ENCODE results near the gene PMAIP1. TPM values are rescaled to one million over a fixed set of nuclear protein-coding genes. Genes with fewer than 3 reads are reported as not detected.

Gene PMAIP1
- polyA plus RNA-seq, 1 donor (not counting 4 experiments of a cell fraction or from before 2014, with no cell fraction given), result 49.1 TPM

DNA sequence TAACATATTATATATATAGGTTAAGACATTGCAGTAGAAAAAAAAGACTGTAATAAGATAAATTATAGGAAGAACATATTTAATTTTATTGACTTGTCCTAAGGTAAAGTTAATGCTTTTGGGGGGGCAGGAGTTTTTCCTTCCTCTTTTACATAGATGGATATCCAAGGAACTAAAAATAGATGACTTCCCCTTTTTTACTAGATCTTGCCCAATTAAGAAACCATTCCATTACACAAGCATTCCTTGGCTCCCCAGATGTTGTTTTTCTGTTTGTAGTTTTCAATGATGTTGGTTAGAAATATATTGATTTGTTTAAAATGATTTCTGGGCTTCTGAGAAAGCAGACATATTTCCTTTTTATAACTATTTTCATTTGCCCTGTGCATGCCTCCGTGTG is 22.4 kb upstream of the PMAIP1 start:
- Histone ChIP-seq H3K36me3 (ENCODE audit: control insufficient read depth in 2 of 2, extremely low read depth in 1 of 2, insufficient read depth in 2 of 2, low read length in 2 of 2) (no peaks in the 10 kb centered on the region), H4K20me1 (ENCODE audit: control insufficient read depth, extremely low read depth, insufficient read depth, low read length) (no peaks in the 10 kb centered on the region), H3K27me3 (ENCODE audit: control insufficient read depth, extremely low read depth, insufficient read depth, low read length) (no peaks in the 10 kb centered on the region), H3K27ac (ENCODE audit: control insufficient read depth, insufficient read depth, low read length) (no peak overlapping the region), H3K9ac (ENCODE audit: control insufficient read depth, extremely low read depth, insufficient read depth, low read length) (no peak overlapping the region), H3K79me2 (ENCODE audit: control insufficient read depth, insufficient read depth, low read length) (no peaks in the 10 kb centered on the region), H3K4me1 (ENCODE audit: control insufficient read depth, extremely low read depth, insufficient read depth, low read length) (peaks cover 13% of the 10 kb centered on the region), H3K9me1 (ENCODE audit: control insufficient read depth, extremely low read depth, insufficient read depth, low read length) (no peaks in the 10 kb centered on the region), H2AFZ (ENCODE audit: control insufficient read depth, low read length) (no peak overlapping the region), H3K9me3 (ENCODE audit: control insufficient read depth, low read depth, low read length) (no peaks in the 10 kb centered on the region), H3K4me3 (ENCODE audit: control insufficient read depth in 2 of 3, extremely low read depth in 1 of 3, insufficient read depth in 2 of 3, low read depth in 1 of 3, low read length in 3 of 3) (no peak overlapping the region), H3K4me2 (ENCODE audit: control insufficient read depth, extremely low read depth, insufficient read depth, low read depth, low read length) (no peak overlapping the region)
- dilution Hi-C loops (cut with MboI; ENCODE audit: extremely low pct_ligation_motif_present, low sequenced_read_pairs), result no loop called here
- TF ChIP-seq, protein P1, sequence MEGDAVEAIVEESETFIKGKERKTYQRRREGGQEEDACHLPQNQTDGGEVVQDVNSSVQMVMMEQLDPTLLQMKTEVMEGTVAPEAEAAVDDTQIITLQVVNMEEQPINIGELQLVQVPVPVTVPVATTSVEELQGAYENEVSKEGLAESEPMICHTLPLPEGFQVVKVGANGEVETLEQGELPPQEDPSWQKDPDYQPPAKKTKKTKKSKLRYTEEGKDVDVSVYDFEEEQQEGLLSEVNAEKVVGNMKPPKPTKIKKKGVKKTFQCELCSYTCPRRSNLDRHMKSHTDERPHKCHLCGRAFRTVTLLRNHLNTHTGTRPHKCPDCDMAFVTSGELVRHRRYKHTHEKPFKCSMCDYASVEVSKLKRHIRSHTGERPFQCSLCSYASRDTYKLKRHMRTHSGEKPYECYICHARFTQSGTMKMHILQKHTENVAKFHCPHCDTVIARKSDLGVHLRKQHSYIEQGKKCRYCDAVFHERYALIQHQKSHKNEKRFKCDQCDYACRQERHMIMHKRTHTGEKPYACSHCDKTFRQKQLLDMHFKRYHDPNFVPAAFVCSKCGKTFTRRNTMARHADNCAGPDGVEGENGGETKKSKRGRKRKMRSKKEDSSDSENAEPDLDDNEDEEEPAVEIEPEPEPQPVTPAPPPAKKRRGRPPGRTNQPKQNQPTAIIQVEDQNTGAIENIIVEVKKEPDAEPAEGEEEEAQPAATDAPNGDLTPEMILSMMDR (optimal IDR thresholded peaks at IDR 0.05 in 1 of 3, IDR thresholded peaks at IDR 0.05 in 1 of 3, conservative IDR thresholded peaks at IDR 0.05 in 1 of 3; ENCODE audit: extremely low read depth in 1 of 3, insufficient read depth in 2 of 3, low read length in 3 of 3), result no peak
- TF ChIP-seq EZH2 (IDR thresholded peaks at IDR 0.05; ENCODE audit: low read length), result no peak
- FAIRE-seq (no peak), DNase-seq (ENCODE audit: low read depth, low spot score) (no peak)

DNA sequence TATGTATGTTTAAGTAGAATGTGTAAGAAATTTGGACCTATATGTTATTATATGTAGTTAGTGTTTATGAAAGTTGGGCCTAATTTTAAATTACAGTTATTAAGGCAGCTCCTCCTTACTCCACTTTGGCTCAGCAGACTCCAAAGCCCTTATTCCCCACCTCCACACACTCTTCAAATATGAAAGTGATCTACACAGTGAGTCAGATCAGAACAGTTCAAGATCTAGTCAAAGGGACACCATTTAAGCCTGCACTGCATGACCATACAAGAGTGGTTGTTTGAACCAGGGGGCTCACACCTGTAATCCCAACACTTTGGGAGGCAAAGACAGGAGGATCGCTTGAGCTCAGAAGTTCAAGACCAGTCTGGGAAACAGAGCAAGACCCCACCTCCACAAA is 21.2 kb upstream of the PMAIP1 start:
- dilution Hi-C loops (cut with MboI; ENCODE audit: extremely low pct_ligation_motif_present, low sequenced_read_pairs), result no loop called here
- Histone ChIP-seq H3K27ac (ENCODE audit: control insufficient read depth, insufficient read depth, low read length) (no peak overlapping the region), H3K79me2 (ENCODE audit: control insufficient read depth, insufficient read depth, low read length) (no peaks in the 10 kb centered on the region), H3K4me2 (ENCODE audit: control insufficient read depth, extremely low read depth, insufficient read depth, low read depth, low read length) (no peak overlapping the region), H3K36me3 (ENCODE audit: control insufficient read depth in 2 of 2, extremely low read depth in 1 of 2, insufficient read depth in 2 of 2, low read length in 2 of 2) (no peaks in the 10 kb centered on the region), H3K27me3 (ENCODE audit: control insufficient read depth, extremely low read depth, insufficient read depth, low read length) (no peaks in the 10 kb centered on the region), H4K20me1 (ENCODE audit: control insufficient read depth, extremely low read depth, insufficient read depth, low read length) (no peaks in the 10 kb centered on the region), H3K4me1 (ENCODE audit: control insufficient read depth, extremely low read depth, insufficient read depth, low read length) (peaks cover 17% of the 10 kb centered on the region), H3K9me3 (ENCODE audit: control insufficient read depth, low read depth, low read length) (no peaks in the 10 kb centered on the region), H3K4me3 (ENCODE audit: control insufficient read depth in 2 of 3, extremely low read depth in 1 of 3, insufficient read depth in 2 of 3, low read depth in 1 of 3, low read length in 3 of 3) (no peak overlapping the region), H3K9me1 (ENCODE audit: control insufficient read depth, extremely low read depth, insufficient read depth, low read length) (no peaks in the 10 kb centered on the region), H2AFZ (ENCODE audit: control insufficient read depth, low read length) (no peak overlapping the region), H3K9ac (ENCODE audit: control insufficient read depth, extremely low read depth, insufficient read depth, low read length) (no peak overlapping the region)
- no peak for DNase-seq (ENCODE audit: low read depth, low spot score)
- no peak for TF ChIP-seq EZH2 (IDR thresholded peaks at IDR 0.05; ENCODE audit: low read length)
- TF ChIP-seq, protein P1 (optimal IDR thresholded peaks at IDR 0.05 in 1 of 3, IDR thresholded peaks at IDR 0.05 in 1 of 3, conservative IDR thresholded peaks at IDR 0.05 in 1 of 3; ENCODE audit: extremely low read depth in 1 of 3, insufficient read depth in 2 of 3, low read length in 3 of 3), result no peak
- peak; percentile 51 for FAIRE-seq
